HUDEP-2 (cell line): ENCODE results near the gene TMEM168.
"Not testable (repeated sequence)": the region's sequence is repeated elsewhere in the genome, so short reads cannot be mapped to it uniquely, and the experiment has no call there.

Source experiments
- DNase-seq, 76 experiments: peaks; one replicate each; lab custom pipeline; 2025; ENCODE audit not compliant: unreplicated experiment in 76 of 76; lab: John Stamatoyannopoulos, UW

TMEM168 gene, protein sequence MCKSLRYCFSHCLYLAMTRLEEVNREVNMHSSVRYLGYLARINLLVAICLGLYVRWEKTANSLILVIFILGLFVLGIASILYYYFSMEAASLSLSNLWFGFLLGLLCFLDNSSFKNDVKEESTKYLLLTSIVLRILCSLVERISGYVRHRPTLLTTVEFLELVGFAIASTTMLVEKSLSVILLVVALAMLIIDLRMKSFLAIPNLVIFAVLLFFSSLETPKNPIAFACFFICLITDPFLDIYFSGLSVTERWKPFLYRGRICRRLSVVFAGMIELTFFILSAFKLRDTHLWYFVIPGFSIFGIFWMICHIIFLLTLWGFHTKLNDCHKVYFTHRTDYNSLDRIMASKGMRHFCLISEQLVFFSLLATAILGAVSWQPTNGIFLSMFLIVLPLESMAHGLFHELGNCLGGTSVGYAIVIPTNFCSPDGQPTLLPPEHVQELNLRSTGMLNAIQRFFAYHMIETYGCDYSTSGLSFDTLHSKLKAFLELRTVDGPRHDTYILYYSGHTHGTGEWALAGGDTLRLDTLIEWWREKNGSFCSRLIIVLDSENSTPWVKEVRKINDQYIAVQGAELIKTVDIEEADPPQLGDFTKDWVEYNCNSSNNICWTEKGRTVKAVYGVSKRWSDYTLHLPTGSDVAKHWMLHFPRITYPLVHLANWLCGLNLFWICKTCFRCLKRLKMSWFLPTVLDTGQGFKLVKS

DNA sequence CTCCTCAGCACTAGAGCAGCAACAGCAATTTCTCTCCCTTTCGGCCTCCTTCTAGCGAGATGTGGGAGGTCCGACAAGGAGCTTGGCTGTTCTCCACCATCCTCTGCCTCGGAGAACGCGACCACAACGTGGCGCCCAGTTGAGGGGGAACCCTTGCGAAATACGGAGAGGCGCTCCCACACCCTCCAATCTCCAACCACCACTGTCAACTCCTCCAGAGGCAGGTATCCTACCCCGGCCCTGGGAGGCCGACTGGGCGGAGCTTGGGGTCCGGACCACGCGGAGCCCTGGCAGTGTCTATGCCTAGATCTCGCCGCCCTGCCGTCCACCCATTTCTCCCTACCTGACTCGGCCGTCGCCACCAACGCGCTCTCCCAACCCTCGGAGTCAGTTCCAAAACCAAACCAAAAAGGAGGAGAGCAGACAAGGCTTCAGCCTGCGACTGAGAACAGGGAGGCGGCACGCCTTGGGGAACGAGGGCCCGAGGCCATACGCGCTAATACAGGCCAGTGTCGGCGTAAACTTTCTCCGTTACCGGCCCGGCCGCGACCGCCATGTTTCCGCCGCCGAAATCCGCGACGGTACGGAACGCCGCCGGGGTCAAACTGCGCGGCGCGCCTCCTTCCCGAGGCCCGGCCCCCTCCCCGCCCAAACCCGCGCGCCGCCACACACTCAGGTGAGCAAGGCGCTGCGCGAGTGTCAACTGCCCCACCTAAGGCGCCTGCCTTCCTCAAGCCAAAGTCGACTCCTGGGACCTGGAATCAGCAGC is at the start of gene TMEM168:
Gene TMEM168 (minus strand): TSS at position 577 of the 769 bp plus-strand sequence. CDS start 5,568 bp downstream, outside the sequence.
- peak in 75 of 76 experiments; percentile 18 to 97 (median 70) for DNase-seq

DNA sequence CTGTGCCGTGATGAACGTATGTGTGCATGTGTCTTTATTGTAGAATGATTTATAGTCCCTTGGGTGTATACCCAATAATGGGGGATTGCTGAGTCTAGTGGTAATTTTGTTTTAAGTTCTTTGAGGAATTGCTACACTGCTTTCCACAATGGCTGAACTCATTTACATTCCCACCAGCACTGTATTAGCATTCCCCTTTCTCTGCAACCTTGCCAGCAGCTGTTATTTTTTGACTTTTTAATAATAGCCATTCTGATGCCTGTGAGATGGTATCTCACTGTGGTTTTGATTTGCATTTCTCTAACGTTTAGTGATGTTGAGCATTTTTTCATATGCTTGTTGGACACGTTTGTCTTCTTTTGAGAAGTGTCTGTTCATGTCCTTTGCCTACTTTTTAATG is 45.7 kb upstream of the TMEM168 start:
- not testable (repeated sequence) for DNase-seq

DNA sequence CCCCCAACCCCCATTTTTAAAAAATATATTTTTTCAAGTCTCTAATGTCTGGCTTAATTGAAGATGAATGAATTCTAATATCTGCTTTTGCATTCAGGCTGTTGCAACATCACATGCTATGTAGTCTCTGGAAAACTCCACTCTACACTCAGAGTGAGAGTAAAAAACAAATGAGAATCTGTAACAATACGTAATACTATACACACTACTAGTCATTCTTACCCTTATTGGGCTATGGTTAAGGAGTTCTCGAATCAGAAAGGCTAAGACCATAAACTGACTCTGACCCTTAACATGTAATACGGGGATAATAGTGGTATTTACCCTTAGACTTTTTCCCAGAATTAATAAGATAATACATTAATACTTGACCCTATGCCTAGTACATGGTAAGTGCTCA is 42.9 kb upstream of the TMEM168 start:
- no peak for DNase-seq

DNA sequence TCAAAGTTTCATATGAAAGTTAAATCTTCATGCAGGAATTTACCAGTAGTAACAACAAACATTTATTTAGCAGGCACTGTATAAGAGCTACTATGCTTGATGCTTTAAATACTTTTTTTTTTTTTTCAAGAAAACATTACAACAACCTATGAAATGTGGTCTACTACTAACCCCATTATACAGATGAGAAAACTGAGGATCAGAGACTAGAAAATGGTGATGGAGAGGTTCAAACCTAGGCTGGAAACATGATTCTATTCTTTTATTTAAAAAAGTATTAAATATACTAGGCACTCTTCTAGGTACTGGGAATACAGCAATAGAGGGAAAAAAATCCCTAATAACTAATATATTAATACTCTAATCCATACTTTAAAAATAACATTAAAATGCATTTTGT is 40.6 kb upstream of the TMEM168 start:
- no peak for DNase-seq

DNA sequence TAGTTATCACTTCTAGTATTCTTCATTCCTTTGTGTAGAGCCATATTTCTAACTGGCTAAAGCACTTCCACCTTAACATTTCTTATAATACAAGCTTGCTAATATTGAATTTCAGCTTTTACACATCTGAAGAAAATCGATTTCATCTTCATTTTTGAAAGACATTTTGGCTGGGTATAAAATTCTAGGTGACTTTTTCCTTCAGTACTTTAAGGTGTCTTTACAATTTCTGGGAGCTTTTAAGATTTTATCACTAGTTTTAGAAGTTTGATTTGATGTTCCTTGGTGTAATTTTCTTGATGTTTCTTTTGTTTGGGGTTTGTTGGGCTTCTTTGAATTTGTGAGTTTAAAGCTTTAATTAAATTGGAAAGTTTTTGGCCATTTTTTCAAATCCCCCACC is 38.5 kb upstream of the TMEM168 start:
- no peak for DNase-seq

DNA sequence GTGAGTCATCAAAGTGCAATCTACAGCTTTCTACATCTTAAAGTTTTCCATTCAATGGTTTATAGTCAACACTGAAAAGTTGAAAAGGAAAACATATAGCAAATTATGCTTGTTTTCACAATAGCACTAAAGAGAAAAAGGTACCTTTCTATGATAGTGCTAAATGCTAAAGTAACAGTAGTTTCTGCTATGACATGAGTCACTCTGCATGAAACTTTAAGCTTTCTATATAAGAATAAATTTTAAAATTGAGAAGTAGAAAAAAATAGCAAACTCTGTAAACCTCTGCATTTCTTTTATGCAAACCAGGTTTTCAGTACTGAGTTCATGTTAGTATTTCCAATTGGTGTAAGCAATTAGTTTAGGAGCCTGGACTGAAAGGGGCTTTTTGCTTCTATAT is 31.2 kb upstream of the TMEM168 start:
- DNase-seq = no peak

DNA sequence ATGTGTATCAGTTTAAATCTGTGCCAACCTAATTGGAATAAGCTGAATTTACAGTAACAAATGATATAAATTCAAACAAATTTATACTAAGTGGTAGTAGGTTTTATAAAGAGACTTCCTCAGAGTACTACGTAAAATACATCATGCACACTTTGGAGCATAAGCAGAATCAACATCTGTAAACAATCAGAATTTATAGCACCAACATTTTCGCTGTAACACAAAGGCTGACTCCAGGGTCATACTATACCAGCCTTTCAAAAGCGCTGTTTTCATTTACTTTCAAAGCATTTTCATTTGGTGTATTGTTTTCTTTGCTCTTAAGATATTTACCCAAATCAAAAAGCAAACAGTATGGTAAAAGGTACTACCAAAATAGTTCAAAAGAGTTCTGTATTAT is 29.3 kb upstream of the TMEM168 start:
- no peak for DNase-seq

DNA sequence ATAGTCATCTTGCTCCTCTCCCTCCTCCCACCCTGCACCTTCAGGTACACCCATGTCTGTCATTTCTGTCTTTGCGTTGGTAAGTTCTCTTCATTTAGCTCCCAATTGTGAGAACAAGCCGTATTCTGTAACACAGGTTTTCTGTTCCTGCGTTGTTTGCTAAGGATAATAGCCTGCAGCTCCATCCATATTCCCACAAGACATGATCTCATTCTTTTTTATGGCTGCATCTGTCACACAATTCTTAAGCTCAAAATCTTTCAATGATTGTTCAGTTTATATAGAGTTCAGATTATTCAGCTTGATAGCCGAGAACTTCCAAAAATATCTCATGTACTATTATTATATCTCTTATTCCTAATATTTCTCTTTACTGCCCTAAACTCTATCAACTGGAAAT is 16.0 kb upstream of the TMEM168 start:
- DNase-seq = no peak

DNA sequence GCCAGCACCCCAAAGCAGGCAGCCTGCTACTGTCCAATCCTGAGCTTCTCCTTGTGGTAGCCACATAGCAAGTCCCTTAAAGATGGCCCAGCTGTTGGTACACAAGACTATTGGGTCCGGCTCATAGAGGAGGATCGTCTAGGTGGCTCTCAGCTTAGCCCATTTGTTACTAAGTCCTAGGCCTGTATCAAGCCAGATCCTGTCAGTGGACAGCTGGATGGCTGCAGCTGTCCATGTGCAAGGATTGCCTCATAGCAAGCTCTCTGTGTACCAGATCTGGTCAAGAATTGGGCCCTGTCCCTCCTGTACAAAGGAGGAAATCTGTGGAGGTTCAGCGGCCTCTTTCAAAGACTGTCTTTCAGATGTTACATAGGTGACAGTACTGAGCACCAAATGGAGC is 12.2 kb upstream of the TMEM168 start:
- DNase-seq = no peak

DNA sequence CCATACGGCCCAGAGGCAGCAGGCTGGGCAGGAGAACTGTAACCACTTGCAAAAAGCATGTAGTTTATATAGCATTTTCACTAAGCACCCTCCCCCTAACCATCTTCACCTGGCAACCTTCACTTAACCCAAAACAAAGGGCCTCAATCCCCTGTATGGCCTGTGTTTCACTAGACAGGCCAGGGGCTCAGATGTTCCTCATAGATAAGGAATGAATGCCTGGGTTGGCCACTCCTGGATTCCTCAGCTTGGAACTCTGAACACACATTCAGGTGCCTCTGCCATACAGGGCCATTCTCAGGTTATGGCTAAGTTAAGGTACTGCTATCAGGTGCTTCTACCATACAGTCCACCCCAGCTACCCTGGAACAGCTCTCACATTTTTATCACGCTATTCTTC is 10.3 kb upstream of the TMEM168 start:
- no peak for DNase-seq

DNA sequence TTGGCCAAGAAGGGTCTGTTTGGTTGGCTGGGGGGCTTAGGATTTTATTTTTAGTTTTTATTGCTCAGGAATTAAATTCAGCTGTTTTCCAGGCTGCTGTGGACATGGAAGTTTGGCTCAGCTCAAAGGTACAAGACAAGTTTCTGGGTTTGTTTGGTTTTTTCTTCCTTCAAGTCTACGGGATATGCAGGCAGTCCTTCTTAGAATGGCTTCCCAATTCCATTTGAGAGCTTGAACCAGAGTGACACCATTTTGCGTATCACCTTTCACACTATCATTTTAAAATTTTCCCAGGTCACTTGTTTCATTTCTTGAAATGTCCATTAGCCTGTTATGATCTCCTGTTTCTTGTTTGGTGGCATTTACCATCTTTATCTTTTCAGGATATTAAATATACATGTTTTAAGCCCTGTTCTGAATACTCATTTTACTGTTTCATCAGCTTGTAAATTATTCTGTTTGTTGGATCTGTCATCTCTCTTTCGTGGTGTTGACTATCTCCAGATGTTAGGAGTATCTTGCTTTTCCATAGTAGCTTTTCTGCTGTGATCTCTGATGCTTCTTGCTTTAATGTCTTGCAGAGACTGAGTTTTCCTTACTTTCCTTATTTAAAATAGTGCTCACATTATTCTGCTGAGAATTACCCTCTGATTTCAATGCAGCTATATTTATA is 9.4 kb upstream of the TMEM168 start:
- no peak for DNase-seq

DNA sequence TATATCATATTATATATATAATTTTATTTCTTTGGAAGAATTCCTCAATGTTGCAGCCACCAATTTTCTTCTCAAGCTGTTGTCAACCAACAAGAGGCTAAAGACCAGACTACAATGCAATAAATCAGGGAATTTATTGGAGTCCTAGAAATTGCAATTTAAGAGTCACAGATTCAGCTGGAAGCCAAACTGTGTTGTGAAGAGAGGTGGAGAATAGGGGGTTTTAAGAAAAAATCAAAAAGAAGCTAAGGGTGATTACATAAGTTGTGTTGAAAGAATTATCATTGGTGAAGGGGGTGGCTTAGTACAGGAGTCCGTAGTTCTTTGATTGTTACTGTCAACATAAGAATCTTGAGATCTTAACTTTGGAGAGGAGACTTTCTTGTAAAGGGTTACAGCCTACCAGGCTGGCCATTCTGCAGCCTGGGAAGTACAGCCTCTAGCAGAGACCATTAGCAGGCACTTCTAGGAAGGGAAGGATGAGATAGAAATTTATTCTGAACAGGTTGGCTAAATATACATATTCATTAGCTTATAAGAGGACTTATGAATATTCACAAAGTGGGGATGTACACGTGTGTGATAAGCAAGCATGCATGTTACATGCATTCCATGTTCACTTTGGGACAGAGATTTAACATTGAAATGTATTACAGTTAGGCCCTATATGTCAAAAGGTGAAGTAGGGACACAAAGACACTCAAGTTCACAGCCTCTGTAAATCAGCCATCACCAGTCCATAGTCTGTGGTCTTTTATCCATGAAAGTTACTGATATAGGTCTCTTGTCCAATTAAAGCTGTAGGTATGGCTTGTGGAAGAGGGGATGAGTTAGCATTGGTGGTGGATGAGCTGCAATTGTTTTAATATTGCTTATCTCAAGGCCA is 8.3 kb upstream of the TMEM168 start:
- no peak for DNase-seq

DNA sequence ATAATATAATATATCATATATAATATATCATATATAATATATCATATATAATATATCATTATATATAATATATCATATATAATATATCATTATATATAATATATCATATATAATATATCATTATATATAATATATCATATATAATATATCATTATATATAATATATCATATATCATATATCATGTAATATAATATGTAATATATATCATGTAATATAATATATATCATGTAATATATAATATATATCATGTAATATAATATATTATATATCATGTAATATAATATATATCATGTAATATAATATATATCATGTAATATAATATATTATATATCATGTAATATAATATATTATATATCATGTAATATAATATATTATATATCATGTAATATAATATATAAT is 6.4 kb upstream of the TMEM168 start:
- not testable (repeated sequence) for DNase-seq

DNA sequence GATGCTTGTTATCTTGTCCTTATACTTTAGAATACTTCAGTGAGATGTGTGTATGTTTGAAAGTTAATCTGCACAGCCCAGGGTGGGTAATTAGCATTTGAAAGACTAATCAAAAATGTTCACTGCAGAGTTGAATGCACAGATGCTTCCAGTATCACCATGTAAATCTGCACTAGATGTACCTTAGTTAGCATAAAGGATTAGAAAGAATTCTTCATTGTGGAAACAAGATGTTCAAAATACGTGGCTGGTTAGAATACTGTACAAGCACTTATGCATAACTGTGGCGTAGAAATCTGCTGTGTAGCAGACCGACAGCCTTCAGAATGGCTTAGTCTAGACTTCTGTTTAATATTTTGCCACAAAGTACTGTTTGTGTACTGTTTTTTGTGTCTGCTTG is 2.2 kb upstream of the TMEM168 start:
- DNase-seq = no peak

DNA sequence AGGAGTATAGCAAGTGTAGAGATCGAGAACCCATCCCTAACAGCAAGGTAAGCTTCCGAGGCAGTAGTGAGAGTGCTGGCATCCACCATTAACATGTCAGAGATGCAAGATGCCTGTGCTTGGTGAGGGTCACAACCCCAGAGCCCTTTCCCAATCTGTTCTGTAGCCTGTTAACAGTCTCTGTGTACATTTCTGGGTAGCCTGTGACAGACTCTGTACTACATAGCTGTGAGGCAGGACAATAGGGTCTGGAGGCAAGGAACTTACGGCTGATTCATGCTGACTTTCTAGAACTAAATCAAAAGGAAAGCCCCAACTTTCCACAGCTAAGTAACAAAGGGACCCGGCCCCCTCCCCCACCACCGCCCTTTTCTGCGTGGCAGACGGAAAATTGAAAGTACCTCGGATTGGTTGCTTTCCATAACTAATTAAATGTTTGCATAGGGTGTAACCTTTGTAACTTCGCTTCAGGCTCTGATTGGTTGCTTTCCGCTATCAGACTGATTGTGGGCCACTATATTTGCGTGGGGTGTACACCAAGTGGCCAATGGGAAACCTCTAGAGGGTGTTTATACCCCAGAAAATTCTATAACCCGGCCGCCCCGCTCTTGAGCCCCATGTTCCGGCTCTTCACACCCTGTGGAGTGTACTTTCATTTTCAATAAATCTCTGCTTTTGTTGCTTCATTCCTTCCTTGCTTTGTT is 1.4 kb upstream of the TMEM168 start:
- no peak for DNase-seq

DNA sequence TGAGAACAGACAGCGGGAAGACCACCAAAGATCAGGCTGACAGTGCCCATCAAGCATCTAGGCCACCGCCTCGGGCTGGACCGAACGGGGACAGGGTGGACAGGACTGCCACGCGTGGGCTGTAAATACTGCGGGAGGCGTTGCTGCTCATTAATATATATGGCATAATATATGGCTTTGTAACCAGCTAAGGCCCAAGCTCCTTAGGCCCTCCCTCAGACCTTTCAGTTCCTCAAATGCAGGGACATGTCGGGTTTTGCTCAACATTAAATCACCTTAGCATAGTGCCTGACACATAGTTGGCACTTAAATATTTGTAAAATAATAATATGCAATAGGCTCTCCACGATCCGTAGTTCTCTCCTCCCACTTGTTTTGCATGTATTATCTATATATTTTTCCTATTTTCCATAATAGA is 402 bp upstream of the TMEM168 start:
- peak in 1 of 76 experiments; percentile 28 for DNase-seq

DNA sequence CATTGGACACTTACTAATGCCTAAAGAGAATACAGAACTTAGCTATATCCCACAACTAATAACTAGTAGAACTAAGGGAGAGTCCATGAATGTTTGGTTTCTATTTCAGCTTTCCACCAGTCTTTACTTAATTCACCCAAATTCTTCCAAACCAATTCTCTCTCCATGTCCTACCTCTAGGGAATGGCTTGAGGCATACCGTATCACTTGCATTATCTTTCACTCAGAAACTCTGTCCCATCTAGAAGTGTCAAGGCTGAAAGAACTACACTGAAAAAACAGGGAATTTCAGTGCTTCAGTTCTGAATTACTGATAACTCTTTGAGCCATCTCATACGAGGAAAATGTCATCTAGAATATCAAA is 758 bp downstream of the TMEM168 start:
- no peak for DNase-seq

DNA sequence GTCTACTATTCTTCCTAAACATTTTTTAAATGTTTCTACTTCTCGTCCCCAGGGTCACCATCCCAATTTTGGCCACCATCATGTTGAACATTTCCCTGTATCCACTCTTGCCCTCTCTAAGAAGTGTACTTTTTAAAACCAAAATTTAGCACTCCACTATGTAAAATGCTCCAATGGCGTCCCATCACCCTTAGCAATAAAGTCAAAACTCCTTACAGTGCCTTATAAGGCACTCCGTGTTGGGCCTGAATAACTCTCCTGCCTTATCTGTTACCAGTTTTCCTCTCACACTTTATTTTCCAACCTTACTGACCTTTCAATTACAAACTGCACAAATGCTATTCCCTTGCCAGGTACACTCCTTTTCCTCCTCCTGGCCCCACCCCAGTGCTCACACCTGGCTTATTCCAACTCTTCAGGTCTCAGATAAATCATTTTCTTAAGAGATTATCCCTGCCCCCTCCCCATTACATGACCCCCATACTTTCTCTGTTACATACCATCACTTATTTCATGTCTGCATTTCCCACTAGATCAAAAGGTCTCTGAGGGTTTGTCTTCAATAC is 1.3 kb downstream of the TMEM168 start:
- DNase-seq = no peak

DNA sequence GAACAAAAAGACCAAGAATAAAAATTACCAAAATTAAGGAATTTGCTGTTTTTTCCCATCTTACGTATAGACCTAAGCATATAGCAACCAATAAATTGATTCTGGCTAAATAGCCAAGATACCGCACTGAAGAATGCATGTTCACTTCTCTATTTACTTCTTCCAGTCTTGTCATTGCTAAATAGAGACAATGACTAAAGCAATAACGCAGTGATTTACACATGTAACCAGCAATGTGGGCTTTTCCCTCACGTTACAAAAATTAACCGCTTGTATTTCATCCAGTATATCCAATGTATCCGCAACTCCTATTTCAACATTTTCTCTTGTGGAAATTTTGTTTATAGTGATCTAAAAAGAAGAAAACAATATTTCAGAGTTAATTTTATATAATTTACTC is 5.6 kb downstream of the TMEM168 start:
- no peak for DNase-seq
